ENCODE data around the gene ECT2L.

DNA sequence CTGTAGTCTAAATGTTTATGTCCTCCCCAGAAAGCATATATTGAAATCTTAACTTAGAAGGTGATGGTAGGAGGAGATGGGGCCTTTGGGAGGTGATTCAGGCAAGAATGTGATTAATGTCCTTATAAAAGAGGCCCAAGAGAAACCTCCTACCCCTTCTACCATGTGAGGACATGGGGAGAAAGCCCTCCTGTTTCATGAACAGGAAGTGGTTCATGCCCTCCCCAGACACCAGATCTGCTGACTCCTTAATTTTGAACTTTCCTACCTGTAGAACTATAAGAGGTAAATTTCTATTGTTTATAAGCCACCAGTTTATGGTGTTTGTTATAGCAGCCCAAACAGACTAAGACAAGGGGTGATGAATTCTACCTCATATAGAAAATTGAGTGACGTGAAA, 8.7 kb upstream of the ECT2L start:
- TF ChIP-seq, protein P1, sequence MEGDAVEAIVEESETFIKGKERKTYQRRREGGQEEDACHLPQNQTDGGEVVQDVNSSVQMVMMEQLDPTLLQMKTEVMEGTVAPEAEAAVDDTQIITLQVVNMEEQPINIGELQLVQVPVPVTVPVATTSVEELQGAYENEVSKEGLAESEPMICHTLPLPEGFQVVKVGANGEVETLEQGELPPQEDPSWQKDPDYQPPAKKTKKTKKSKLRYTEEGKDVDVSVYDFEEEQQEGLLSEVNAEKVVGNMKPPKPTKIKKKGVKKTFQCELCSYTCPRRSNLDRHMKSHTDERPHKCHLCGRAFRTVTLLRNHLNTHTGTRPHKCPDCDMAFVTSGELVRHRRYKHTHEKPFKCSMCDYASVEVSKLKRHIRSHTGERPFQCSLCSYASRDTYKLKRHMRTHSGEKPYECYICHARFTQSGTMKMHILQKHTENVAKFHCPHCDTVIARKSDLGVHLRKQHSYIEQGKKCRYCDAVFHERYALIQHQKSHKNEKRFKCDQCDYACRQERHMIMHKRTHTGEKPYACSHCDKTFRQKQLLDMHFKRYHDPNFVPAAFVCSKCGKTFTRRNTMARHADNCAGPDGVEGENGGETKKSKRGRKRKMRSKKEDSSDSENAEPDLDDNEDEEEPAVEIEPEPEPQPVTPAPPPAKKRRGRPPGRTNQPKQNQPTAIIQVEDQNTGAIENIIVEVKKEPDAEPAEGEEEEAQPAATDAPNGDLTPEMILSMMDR (IDR thresholded peaks at IDR 0.05) = no peak
- TF ChIP-seq MAZ (IDR thresholded peaks at IDR 0.05; ENCODE audit: borderline replicate concordance, low read depth, low read length) = no peak

All from A549 (cell line).